Right ventricle myocardium superior (tissue), 1 donor: ENCODE results near the gene FOXA3. TPM values are rescaled to one million over a fixed set of nuclear protein-coding genes. Genes with fewer than 3 reads are reported as not detected.
"Not testable (repeated sequence)": the region's sequence is repeated elsewhere in the genome, so short reads cannot be mapped to it uniquely, and the experiment has no call there.

Source experiments
- ATAC-seq: fragments of 200-7000 bp; cut with Tn5 transposase; one replicate; pipeline ENCODE4 v1.9.1; 2020; ENCODE audit warnings: mild to moderate bottlenecking; ENCODE audit not compliant: poor library complexity
- DNase-seq: peaks from one replicate; pipeline ENCODE4 v3.0.0-alpha.2; 2020
- intact Hi-C: fragments of 100-400 bp; cut with DNase I; formaldehyde crosslinking; loops from one replicate; pipeline ENCODE4 v1.11.2; 2022
- total RNA-seq: library from RNA; stranded (reverse); fragmentation: NEBNext Ultra II Directional; extraction: Animal tissue kit (Norgen Biotek cat#: 25700); gene quantifications from one replicate; pipeline ENCODE4 v1.2.1, GENCODE V29; 2021
- donor health status: DM: no; HTN: yes; CAD: no; lungs with severe emphysema.

Gene FOXA3
- total RNA-seq, 1 donor from 2014 or later = not detected

GRCh38 chr19:45866400-45867176 is 2.5 kb downstream of the FOXA3 start:
- intact Hi-C loops = no loop called here
- ATAC-seq (no peak), DNase-seq (no peak)

- ATAC-seq, intact Hi-C loops: not testable (repeated sequence)
Measured at GRCh38 chr19:45867241-45867640, 3.1 kb downstream of the FOXA3 start.

GRCh38 chr19:45870798-45871197 is 6.7 kb downstream of the FOXA3 start:
- intact Hi-C loops = no loop called here
- DNase-seq (no peak), ATAC-seq (no peak)

More at GRCh38 chr19:45867241-45867640, 3.1 kb downstream of the FOXA3 start:
- not testable (repeated sequence) for DNase-seq

GRCh38 chr19:45872095-45872919 is 8.2 kb downstream of the FOXA3 start:
- intact Hi-C loops = no loop called here
- DNase-seq (no peak), ATAC-seq (no peak)

- intact Hi-C loops = no loop called here
- no peak for ATAC-seq
- no peak for DNase-seq
Measured at GRCh38 chr19:45873219-45873772, 9.2 kb downstream of the FOXA3 start.

- intact Hi-C loops = no loop called here
- ATAC-seq (no peak), DNase-seq (no peak)
Measured at GRCh38 chr19:45874620-45874966, 10.5 kb downstream of the FOXA3 start.

- ATAC-seq = no peak
- no peak for DNase-seq
- intact Hi-C loops = no loop called here
Measured at GRCh38 chr19:45876161-45876410, 12.0 kb downstream of the FOXA3 start.

GRCh38 chr19:45876411-45877197 is 12.5 kb downstream of the FOXA3 start:
- ATAC-seq (peak; percentile 50), DNase-seq (peak; percentile 55)
- intact Hi-C loops = no loop called here

GRCh38 chr19:45878043-45878794 is 14.1 kb downstream of the FOXA3 start:
- DNase-seq (no peak), ATAC-seq (no peak)
- intact Hi-C loops = no loop called here

GRCh38 chr19:45879055-45879454 is 14.9 kb downstream of the FOXA3 start:
- DNase-seq (no peak), ATAC-seq (no peak)
- intact Hi-C loops = no loop called here

GRCh38 chr19:45879971-45880370 is 15.8 kb downstream of the FOXA3 start:
- DNase-seq = no peak
- no peak for ATAC-seq
- intact Hi-C loops = no loop called here

GRCh38 chr19:45881082-45881908 is 17.2 kb downstream of the FOXA3 start:
- ATAC-seq = no peak
- DNase-seq = no peak
- intact Hi-C loops = no loop called here

- intact Hi-C loops = no loop called here
- ATAC-seq (no peak), DNase-seq (no peak)
Measured at GRCh38 chr19:45881909-45882528, 17.9 kb downstream of the FOXA3 start.

- ATAC-seq (no peak), DNase-seq (peak; percentile 86)
- intact Hi-C loops = no loop called here
Measured at GRCh38 chr19:45882652-45883585, 18.8 kb downstream of the FOXA3 start.

GRCh38 chr19:45883586-45883880 is 19.4 kb downstream of the FOXA3 start:
- intact Hi-C loops = no loop called here
- ATAC-seq (no peak), DNase-seq (no peak)

GRCh38 chr19:45883881-45884681 is 20.0 kb downstream of the FOXA3 start:
- DNase-seq = no peak
- intact Hi-C loops = no loop called here

More at GRCh38 chr19:45883881-45884681, 20.0 kb downstream of the FOXA3 start:
- no peak for ATAC-seq
